NCI-H226 (cell line): ENCODE data around the gene NAA35.
"Not testable (repeated sequence)": the region's sequence is repeated elsewhere in the genome, so short reads cannot be mapped to it uniquely, and the experiment has no call there.

Experiments used
- DNase-seq: peaks from one replicate; pipeline ENCODE4 v3.0.0-alpha.2; 2015

NAA35 gene

GRCh38 chr9:86035827-86036440, 95.0 kb downstream of the NAA35 start:
- DNase-seq: no peak

GRCh38 chr9:86036555-86036954, 95.6 kb downstream of the NAA35 start:
- DNase-seq: no peak

- DNase-seq: no peak
These were observed 99.3 kb downstream of the NAA35 start for GRCh38 chr9:86039991-86040860.

- DNase-seq: no peak
These were observed 99.9 kb downstream of the NAA35 start for GRCh38 chr9:86040861-86041155.

- DNase-seq: peak; percentile 5
These were observed 100.4 kb downstream of the NAA35 start for GRCh38 chr9:86041311-86041741.

GRCh38 chr9:86042199-86042978, 101.4 kb downstream of the NAA35 start:
- DNase-seq: no peak

- no peak for DNase-seq
These were observed 102.6 kb downstream of the NAA35 start for GRCh38 chr9:86043586-86043985.

GRCh38 chr9:86043999-86044398, 103.1 kb downstream of the NAA35 start:
- DNase-seq: no peak

- no peak for DNase-seq
These were observed 104.7 kb downstream of the NAA35 start for GRCh38 chr9:86045654-86046053.

- no peak for DNase-seq
These were observed 105.2 kb downstream of the NAA35 start for GRCh38 chr9:86046071-86046636.

GRCh38 chr9:86046930-86047341, 106.0 kb downstream of the NAA35 start:
- no peak for DNase-seq

- DNase-seq: no peak
These were observed 106.4 kb downstream of the NAA35 start for GRCh38 chr9:86047361-86047760.

- DNase-seq: not testable (repeated sequence)
These were observed 107.2 kb downstream of the NAA35 start for GRCh38 chr9:86048018-86048742.

- no peak for DNase-seq
These were observed 111.9 kb downstream of the NAA35 start for GRCh38 chr9:86052556-86053468.

GRCh38 chr9:86054695-86055094, 113.7 kb downstream of the NAA35 start:
- DNase-seq: no peak

GRCh38 chr9:86057491-86057890, 116.5 kb downstream of the NAA35 start:
- DNase-seq: no peak

- DNase-seq: no peak
These were observed 121.2 kb downstream of the NAA35 start for GRCh38 chr9:86061972-86062739.

- DNase-seq: no peak
These were observed 122.1 kb downstream of the NAA35 start for GRCh38 chr9:86062845-86063693.

- no peak for DNase-seq
These were observed 123.3 kb downstream of the NAA35 start for GRCh38 chr9:86064220-86064619.
